GM19468 (cell line): ENCODE data around the gene IFNW1.

Experiments
- ATAC-seq: cut with Tn5 transposase; IDR thresholded peaks from one replicate; pipeline ENCODE4 v1.9.1; 2021; ENCODE audit warnings: mild to moderate bottlenecking, moderate library complexity, moderate number of reproducible peaks; ENCODE audit not compliant: unreplicated experiment; ENCODE audit errors: extremely low read depth

IFNW1 gene

GRCh38 chr9:21114311-21114710, 27.3 kb downstream of the IFNW1 start:
- ATAC-seq, result no peak

GRCh38 chr9:21110708-21111576, 30.7 kb downstream of the IFNW1 start:
- peak; percentile 88 for ATAC-seq

- ATAC-seq, result no peak
These were observed 36.8 kb downstream of the IFNW1 start for GRCh38 chr9:21104787-21105186.

DNA sequence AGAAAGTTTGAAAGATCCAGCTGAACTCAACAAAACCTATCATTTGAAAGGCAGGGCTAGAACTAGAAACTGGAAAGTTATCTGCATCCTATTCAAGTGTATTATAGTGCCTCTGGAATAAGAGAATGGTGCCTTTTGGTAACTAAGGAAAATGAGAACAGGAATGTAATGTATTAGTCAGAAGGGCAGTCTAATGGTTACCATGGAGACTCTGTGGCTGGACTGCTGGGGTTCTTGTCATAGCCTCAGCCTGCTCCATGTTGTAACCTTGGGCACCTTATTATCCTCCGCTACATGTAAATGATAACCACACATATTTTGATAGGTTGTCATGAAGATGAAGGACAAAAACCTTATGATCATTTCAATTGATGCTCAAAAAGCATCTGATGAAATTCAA, 39.3 kb downstream of the IFNW1 start:
- no peak for ATAC-seq

DNA sequence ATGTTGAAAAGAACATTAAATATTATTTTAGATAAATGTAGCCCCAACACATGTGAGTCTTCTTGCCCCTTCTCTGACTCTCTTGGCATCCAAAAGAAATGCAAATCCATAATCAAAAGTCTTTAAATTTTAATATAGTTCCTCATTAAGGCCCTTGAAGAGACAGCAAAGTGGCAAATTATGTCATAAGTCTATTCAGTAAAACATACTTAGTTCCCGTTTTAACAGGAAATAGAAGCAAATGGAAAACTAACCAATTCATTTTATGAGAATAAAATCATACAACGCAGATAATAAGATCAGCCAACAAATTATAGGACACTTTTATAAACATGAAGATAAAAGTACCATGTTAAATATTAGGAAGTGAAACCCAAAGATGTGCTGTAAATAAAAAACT, 43.8 kb downstream of the IFNW1 start:
- no peak for ATAC-seq

GRCh38 chr9:21096901-21097255, 44.8 kb downstream of the IFNW1 start:
- no peak for ATAC-seq

- ATAC-seq, result peak; percentile 64
These were observed 45.3 kb downstream of the IFNW1 start for GRCh38 chr9:21096172-21096900.

DNA sequence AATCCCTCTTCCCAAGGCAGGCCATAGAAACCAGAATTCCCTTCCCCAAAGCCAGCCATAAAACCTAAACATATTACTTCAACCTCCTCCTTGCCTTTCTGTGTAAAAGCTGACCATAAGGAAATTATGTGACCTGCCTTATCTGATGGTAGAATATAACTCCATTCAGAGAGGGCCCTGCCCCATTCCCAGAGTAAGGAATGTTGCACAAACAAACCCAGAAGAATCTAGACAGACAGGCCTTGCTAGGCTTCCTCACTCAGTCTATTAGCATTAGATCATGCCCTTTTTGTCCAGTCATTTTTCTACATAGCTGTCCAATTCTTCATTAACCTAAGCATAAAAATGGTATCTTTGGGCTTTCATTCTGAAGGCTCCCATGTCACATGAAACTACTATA, 46.1 kb downstream of the IFNW1 start:
- no peak for ATAC-seq
